Activated naive CD4-positive, alpha-beta T cell treated with anti-CD3 and anti-CD28 coated beads for 36 hours (primary cell): Measurements from ENCODE around the gene TRIP10. TPM values are rescaled to one million over a fixed set of nuclear protein-coding genes. Genes with fewer than 3 reads are reported as not detected.
A peak's percentile ranks its signal among the peaks of the same experiment; 100 is the strongest.
"Not testable (repeated sequence)": the region's sequence is repeated elsewhere in the genome, so short reads cannot be mapped to it uniquely, and the experiment has no call there.

Source experiments
- CTCF ChIA-PET: fragments of 350-600 bp; sonication (Branson Sonifier 250); formaldehyde crosslinking; loops from one replicate; lab custom pipeline; 2021; ENCODE audit warnings: antibody characterized with exemption; lab: Charles Lee
- DNase-seq: peaks from one replicate; pipeline ENCODE4 v3.0.0-alpha.2; 2020
- H3K27ac Mint-ChIP-seq: one replicate; pipeline ENCODE4 v1.8.0; 2021; ENCODE audit warnings: mild to moderate bottlenecking, mixed read lengths
- H3K27me3 Mint-ChIP-seq: one replicate; pipeline ENCODE4 v1.8.0; 2021; ENCODE audit warnings: low read depth, mixed read lengths
- H3K36me3 Mint-ChIP-seq: one replicate; pipeline ENCODE4 v1.8.0; 2021; ENCODE audit warnings: low read depth, mixed read lengths
- H3K4me1 Mint-ChIP-seq: one replicate; pipeline ENCODE4 v1.8.0; 2021; ENCODE audit warnings: low read depth, mixed read lengths
- H3K4me3 Mint-ChIP-seq: one replicate; pipeline ENCODE4 v1.8.0; 2021; ENCODE audit warnings: mild to moderate bottlenecking, moderate library complexity, mixed read lengths
- H3K9me3 Mint-ChIP-seq: one replicate; pipeline ENCODE4 v1.8.0; 2021; ENCODE audit warnings: mixed read lengths
- intact Hi-C: fragments of 100-400 bp; cut with micrococcal nuclease; formaldehyde crosslinking; loops from one replicate; pipeline ENCODE4 v1.15.1; 2023
- total RNA-seq, 2 experiments: library from RNA; stranded (reverse); gene quantifications; one replicate each; pipeline ENCODE4 v1.2.3, GENCODE V29; 2021

The TRIP10 gene
- total RNA-seq, 2 experiments from 2014 or later, result 56.2 to 61.1 TPM

- intact Hi-C loops, result no loop called here
- peaks cover 29% of the 10 kb centered on the region for H3K36me3 Mint-ChIP-seq
- no peaks in the 10 kb centered on the region for H3K9me3 Mint-ChIP-seq
- DNase-seq, result peak; percentile 32
- peak overlapping the region; percentile 98 for H3K4me3 Mint-ChIP-seq
- no peaks in the 10 kb centered on the region for H3K27me3 Mint-ChIP-seq
- H3K4me1 Mint-ChIP-seq, result peaks cover 34% of the 10 kb centered on the region
- peak overlapping the region; percentile 74 for H3K27ac Mint-ChIP-seq
- CTCF ChIA-PET, result no interaction called here
Measured at GRCh38 chr19:6740589-6741343, 1.3 kb downstream of the TRIP10 start.

DNA sequence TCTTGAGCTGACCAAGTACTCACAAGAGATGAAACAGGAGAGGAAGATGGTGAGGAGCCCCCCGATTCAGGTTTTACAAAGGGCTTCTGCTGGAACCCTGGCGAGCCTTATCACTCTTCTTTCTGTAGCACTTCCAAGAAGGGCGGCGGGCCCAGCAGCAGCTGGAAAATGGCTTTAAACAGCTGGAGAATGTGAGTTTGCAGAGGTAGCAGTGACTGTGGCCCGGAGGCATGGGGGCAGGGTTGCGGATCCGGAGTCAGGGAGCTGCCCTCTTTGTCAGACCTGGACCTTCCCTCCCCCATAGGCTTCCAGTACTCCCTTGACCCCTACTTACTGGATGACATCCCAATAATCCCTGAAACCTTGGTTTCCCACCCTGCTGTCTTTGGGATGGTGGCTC lies 3.6 kb downstream of the TRIP10 start:
- no peaks in the 10 kb centered on the region for H3K9me3 Mint-ChIP-seq
- no peak overlapping the region for H3K27ac Mint-ChIP-seq
- H3K4me1 Mint-ChIP-seq, result peaks cover 23% of the 10 kb centered on the region
- CTCF ChIA-PET, result interaction anchor here (0.5 to 1.2 kb wide), 2 partner anchors 60 to 121 kb away, joined by 3 to 4 read pairs; no protein-coding TSS in a partner anchor
- intact Hi-C loops, result no loop called here
- no peaks in the 10 kb centered on the region for H3K27me3 Mint-ChIP-seq
- no peak for DNase-seq
- H3K36me3 Mint-ChIP-seq, result peaks cover 39% of the 10 kb centered on the region
- H3K4me3 Mint-ChIP-seq, result no peak overlapping the region

DNA sequence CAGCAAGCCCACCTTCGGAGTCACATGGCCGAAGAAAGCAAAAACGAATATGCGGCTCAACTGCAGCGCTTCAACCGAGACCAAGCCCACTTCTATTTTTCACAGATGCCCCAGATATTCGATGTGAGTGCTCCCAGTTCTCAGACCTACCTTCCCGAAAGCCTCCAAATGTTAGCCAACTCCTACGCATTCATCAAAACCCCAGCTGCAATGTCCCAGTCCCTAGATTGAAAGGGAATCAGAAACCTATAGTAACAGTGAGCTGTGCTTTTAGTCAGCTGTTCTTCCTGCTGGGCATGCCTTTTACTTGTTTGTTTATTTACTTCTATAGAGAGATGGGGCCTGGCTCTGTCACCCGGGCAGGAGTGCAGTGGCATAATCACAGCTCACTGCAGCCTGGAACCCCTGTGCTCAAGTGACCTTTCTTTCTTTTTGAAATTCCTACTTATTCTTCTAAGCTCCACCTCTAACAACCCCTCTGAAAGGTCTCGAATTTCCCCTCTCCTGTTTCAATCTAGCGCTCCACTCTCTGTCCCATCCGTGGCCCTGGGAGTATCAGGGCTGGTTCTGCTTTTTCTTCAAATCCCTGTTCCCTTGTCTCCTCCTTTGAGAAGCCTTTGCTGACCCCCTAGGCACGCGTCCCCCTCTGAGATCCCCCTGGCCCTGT lies 4.4 kb downstream of the TRIP10 start:
- Mint-ChIP-seq H3K27me3 (no peaks in the 10 kb centered on the region), H3K27ac (peak overlapping the region; percentile 55), H3K36me3 (peaks cover 41% of the 10 kb centered on the region), H3K4me3 (no peak overlapping the region), H3K4me1 (peaks cover 15% of the 10 kb centered on the region), H3K9me3 (no peaks in the 10 kb centered on the region)
- CTCF ChIA-PET, result interaction anchor here (1.2 kb wide), 1 partner anchor 59 kb away, joined by 3 read pairs; no protein-coding TSS in a partner anchor
- DNase-seq, result no peak
- intact Hi-C loops, result no loop called here

DNA sequence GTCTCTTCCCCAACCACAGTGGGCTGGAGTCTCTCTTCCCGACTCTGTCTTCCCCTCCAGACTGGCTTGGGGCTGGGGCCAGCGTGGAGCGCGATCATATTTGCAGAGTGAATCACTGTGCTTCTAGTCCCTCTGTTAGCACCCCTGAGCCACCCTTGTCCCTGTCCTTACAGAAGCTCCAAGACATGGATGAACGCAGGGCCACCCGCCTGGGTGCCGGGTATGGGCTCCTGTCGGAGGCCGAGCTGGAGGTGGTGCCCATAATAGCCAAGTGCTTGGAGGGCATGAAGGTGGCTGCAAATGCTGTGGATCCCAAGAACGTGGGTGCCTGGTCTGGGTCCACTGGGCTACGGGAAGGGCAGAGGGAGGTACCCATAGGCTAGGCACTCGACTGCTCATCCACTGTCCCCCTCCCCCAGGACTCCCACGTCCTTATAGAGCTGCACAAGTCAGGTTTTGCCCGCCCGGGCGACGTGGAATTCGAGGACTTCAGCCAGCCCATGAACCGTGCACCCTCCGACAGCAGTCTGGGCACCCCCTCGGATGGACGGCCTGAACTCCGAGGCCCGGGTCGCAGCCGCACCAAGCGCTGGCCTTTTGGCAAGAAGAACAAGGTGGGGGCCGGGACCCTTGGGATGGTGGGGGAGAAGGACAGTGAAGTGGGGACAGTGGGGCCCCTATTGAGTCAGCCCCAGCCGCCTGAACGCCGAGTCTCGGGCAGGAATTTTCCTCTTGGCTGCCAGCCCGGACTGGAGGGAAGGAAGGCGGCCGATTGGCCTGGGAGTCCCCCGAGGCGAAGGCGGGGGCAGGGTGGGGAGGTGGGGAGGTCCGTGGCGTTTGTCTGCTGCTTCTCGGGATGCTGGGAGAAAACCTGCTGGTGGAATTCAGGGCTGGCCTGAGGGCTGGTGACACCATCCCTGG lies 5.2 kb downstream of the TRIP10 start:
- no peaks in the 10 kb centered on the region for H3K9me3 Mint-ChIP-seq
- H3K27ac Mint-ChIP-seq, result peak overlapping the region; percentile 19
- intact Hi-C loops, result no loop called here
- no peak overlapping the region for H3K4me3 Mint-ChIP-seq
- CTCF ChIA-PET, result no interaction called here
- no peak for DNase-seq
- H3K36me3 Mint-ChIP-seq, result peaks cover 44% of the 10 kb centered on the region
- peaks cover 10% of the 10 kb centered on the region for H3K4me1 Mint-ChIP-seq
- no peaks in the 10 kb centered on the region for H3K27me3 Mint-ChIP-seq

GRCh38 chr19:6745965-6746364 lies 6.5 kb downstream of the TRIP10 start:
- Mint-ChIP-seq H3K4me3 (no peak overlapping the region), H3K27ac (no peak overlapping the region), H3K4me1 (peaks cover 8% of the 10 kb centered on the region), H3K27me3 (no peaks in the 10 kb centered on the region), H3K9me3 (no peaks in the 10 kb centered on the region), H3K36me3 (peaks cover 46% of the 10 kb centered on the region)
- CTCF ChIA-PET, result no interaction called here
- intact Hi-C loops, result no loop called here
- DNase-seq, result no peak

DNA sequence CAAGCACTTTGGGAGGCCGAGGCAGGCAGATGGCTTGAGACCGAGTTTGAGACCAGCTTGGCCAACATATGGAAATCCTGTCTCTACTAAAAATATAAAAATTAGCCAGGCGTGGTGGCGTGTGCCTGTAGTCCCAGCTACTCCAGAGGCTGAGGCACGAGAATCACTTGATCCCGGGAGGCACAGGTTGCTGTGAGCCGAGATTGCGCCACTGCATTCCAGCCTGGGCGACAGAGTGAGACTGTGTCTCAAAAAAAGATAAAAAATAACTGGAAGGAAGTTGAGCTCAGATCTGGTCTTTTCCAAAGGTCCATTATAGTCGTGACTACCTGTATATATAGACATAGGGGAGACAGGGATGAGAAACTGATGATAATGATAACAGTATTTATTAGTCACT lies 9.1 kb downstream of the TRIP10 start:
- H3K4me1 Mint-ChIP-seq, H3K9me3 Mint-ChIP-seq, H3K27me3 Mint-ChIP-seq, DNase-seq, H3K27ac Mint-ChIP-seq, intact Hi-C loops, H3K4me3 Mint-ChIP-seq: not testable (repeated sequence)
- peaks cover 42% of the 10 kb centered on the region for H3K36me3 Mint-ChIP-seq
- CTCF ChIA-PET, result interaction anchor here (0.7 to 1.1 kb wide), 2 partner anchors 60 to 115 kb away, joined by 4 to 8 read pairs; no protein-coding TSS in a partner anchor

GRCh38 chr19:6750062-6750461 lies 10.6 kb downstream of the TRIP10 start:
- no peak overlapping the region for H3K4me3 Mint-ChIP-seq
- no peaks in the 10 kb centered on the region for H3K27me3 Mint-ChIP-seq
- no peaks in the 10 kb centered on the region for H3K9me3 Mint-ChIP-seq
- no peak for DNase-seq
- peaks cover 10% of the 10 kb centered on the region for H3K4me1 Mint-ChIP-seq
- H3K27ac Mint-ChIP-seq, result no peak overlapping the region
- intact Hi-C loops, result loop anchor here (5.0 kb wide), 1 partner anchor 233 kb away; no protein-coding TSS in a partner anchor
- H3K36me3 Mint-ChIP-seq, result peaks cover 42% of the 10 kb centered on the region
- CTCF ChIA-PET, result no interaction called here

DNA sequence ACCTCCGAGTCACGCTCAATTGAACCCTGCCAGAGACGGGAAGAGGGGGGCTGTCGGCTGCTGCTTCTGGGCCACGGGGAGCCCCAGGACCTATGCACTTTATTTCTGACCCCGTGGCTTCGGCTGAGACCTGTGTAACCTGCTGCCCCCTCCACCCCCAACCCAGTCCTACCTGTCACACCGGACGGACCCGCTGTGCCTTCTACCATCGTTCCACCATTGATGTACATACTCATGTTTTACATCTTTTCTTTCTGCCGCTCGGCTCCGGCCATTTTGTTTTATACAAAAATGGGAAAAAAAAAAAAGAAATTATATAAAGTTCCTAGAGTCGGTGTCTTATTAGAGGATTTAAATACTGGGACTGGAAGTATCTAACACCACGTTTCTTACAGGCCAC lies 11.7 kb downstream of the TRIP10 start:
- Mint-ChIP-seq H3K27ac (no peak overlapping the region), H3K4me3 (no peak overlapping the region), H3K27me3 (no peaks in the 10 kb centered on the region), H3K9me3 (no peaks in the 10 kb centered on the region), H3K36me3 (peaks cover 38% of the 10 kb centered on the region), H3K4me1 (peaks cover 10% of the 10 kb centered on the region)
- CTCF ChIA-PET, result no interaction called here
- DNase-seq, result no peak
- intact Hi-C loops, result loop anchor here (5.0 kb wide), 1 partner anchor 234 kb away; no protein-coding TSS in a partner anchor

DNA sequence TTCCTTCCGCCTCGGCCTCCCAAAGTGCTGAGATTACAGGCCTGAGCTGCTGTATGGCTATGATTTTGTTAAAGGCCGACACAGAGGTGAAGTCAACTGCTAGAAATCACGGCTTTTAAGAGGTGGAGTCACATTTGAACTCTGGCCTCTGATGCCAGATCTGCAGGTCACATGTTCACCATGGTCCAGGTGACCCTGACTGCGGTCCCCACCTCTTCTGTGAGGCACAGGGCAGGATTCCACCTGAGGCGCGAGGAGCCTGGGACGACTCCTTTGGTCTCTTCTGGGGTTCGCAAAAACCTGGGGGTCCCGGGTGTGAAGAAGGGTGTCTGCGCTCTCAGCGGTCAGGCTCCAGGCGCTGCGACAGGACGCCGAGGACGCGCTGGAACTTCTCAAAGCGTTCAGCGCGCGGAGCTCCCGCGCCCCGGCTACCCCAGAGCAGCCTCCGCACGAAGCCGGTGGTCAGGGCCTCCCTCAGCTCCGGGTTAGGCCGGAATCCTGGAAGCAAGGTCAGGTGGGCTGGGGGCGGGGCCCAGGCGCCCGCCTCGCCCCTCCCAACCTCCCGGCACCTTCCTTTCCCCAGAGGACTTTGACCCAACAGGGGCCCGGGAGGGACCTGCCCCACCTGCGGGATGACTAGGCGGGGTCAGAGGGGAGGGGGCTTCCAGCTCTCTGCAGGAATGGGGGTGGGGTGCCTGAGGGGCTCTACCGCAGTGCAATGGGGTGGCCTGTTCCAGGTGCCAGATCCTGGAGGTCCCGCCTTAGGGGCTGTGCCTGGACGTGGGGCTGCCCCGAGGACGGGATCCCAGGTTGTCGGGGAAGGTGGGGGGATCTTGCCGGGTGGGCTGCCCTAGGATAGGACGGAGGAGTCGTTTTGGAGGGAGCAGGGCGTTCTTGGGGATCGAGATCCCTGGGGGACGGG lies 13.0 kb downstream of the TRIP10 start:
- intact Hi-C loops, result loop anchor here (1.0 to 5.0 kb wide), 5 partner anchors 13 to 235 kb away; partner anchors contain the start of genes SH2D3A and TRIP10
- Mint-ChIP-seq H3K4me3 (no peak overlapping the region), H3K4me1 (peaks cover 12% of the 10 kb centered on the region), H3K9me3 (no peaks in the 10 kb centered on the region), H3K27ac (no peak overlapping the region), H3K36me3 (peaks cover 29% of the 10 kb centered on the region), H3K27me3 (no peaks in the 10 kb centered on the region)
- CTCF ChIA-PET, result no interaction called here
- no peak for DNase-seq

DNA sequence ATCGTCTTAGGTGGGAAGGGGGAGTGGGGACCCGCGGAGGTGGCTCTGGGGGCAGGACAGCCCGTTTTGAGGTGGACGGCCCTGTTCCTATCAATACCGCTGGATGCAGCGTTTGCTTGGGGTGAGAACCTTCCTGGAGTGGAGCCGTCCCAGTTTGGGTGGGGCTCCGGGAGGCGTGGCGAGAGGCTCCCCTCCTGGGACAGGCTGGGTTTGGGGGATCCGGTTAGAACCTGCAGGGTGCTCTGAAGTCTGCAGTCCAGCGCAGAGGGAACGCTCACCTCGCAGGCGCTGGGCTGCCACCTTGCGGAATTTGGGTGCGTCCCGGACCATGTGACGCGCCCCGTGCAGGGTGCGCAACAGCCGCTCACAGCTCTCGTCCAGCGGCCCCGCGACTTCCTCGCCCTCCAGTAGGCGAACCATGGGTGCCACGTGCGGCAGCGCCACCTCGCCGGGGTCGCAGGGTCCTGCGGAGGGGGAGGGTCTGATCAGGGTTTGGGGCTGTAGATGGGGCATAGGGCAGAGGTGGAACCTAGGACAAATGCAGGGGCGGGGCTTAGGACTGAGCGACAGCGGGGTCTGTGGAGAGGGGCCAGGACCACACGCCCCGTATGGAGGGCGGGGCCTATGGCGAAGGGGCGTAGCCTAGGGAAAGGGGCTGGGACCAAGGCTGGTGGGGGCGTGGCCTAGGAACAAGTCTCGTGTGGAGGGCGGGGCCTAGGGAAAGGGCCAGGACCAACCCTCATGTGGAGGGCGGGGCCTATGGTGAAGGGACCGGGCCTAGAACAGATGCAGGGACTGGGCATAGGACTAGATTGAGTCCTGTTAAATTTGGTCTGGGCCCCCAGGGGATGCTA lies 13.9 kb downstream of the TRIP10 start:
- DNase-seq, result peak; percentile 90
- peak overlapping the region; percentile 65 for H3K4me3 Mint-ChIP-seq
- H3K4me1 Mint-ChIP-seq, result peaks cover 12% of the 10 kb centered on the region
- CTCF ChIA-PET, result interaction anchor here (0.6 kb wide), 1 partner anchor 136 kb away, joined by 4 read pairs; no protein-coding TSS in a partner anchor
- H3K36me3 Mint-ChIP-seq, result peaks cover 25% of the 10 kb centered on the region
- H3K9me3 Mint-ChIP-seq, result no peaks in the 10 kb centered on the region
- intact Hi-C loops, result loop anchor here (1.0 to 5.0 kb wide), 5 partner anchors 14 to 236 kb away; partner anchors contain the start of genes SH2D3A and TRIP10
- H3K27me3 Mint-ChIP-seq, result no peaks in the 10 kb centered on the region
- peak overlapping the region; percentile 74 for H3K27ac Mint-ChIP-seq
